ENCODE results near the gene SUSD4.

- TF ChIP-seq CTCF (IDR thresholded peaks at IDR 0.05; ENCODE audit: extremely low read depth in 1 of 2, insufficient read depth in 1 of 2, low read depth in 1 of 2, low read length in 2 of 2) (no peak), POLR2AphosphoS5 (IDR thresholded peaks at IDR 0.05; ENCODE audit: insufficient read depth, low read depth, low read length) (no peak)
Measured at GRCh38 chr1:223175032-223175431, 188.9 kb downstream of the SUSD4 start.
